ENCODE data around the gene UNC93A.
"Not testable (repeated sequence)": the region's sequence is repeated elsewhere in the genome, so short reads cannot be mapped to it uniquely, and the experiment has no call there.

UNC93A gene

GRCh38 chr6:167290786-167291622 is at the start of gene UNC93A:
Gene UNC93A, plus strand, starts transcription at chr6:167291315. Its CDS starts 175 bp downstream, at chr6:167291490.
- DNase-seq, result no peak

- not testable (repeated sequence) for DNase-seq
Measured at GRCh38 chr6:167241321-167242134, 49.6 kb upstream of the UNC93A start.

- not testable (repeated sequence) for DNase-seq
Measured at GRCh38 chr6:167242135-167242506, 49.0 kb upstream of the UNC93A start.

- DNase-seq, result not testable (repeated sequence)
Measured at GRCh38 chr6:167242511-167243051, 48.5 kb upstream of the UNC93A start.

- no peak for DNase-seq
Measured at GRCh38 chr6:167244064-167244960, 46.8 kb upstream of the UNC93A start.

GRCh38 chr6:167244991-167245390 is 46.1 kb upstream of the UNC93A start:
- no peak for DNase-seq

- no peak for DNase-seq
Measured at GRCh38 chr6:167245591-167245990, 45.5 kb upstream of the UNC93A start.

GRCh38 chr6:167247814-167248595 is 43.1 kb upstream of the UNC93A start:
- no peak for DNase-seq

- DNase-seq, result not testable (repeated sequence)
Measured at GRCh38 chr6:167248878-167249455, 42.1 kb upstream of the UNC93A start.

- DNase-seq, result no peak
Measured at GRCh38 chr6:167252271-167252670, 38.8 kb upstream of the UNC93A start.

- DNase-seq, result no peak
Measured at GRCh38 chr6:167255918-167256553, 35.1 kb upstream of the UNC93A start.

- DNase-seq, result no peak
Measured at GRCh38 chr6:167258646-167259045, 32.5 kb upstream of the UNC93A start.

GRCh38 chr6:167266057-167266829 is 24.9 kb upstream of the UNC93A start:
- DNase-seq, result not testable (repeated sequence)

GRCh38 chr6:167266830-167267555 is 24.1 kb upstream of the UNC93A start:
- no peak for DNase-seq

- not testable (repeated sequence) for DNase-seq
Measured at GRCh38 chr6:167267556-167267898, 23.6 kb upstream of the UNC93A start.

- no peak for DNase-seq
Measured at GRCh38 chr6:167267921-167268401, 23.2 kb upstream of the UNC93A start.

- DNase-seq, result no peak
Measured at GRCh38 chr6:167268683-167269280, 22.3 kb upstream of the UNC93A start.

GRCh38 chr6:167270499-167271311 is 20.4 kb upstream of the UNC93A start:
- no peak for DNase-seq
